ENCODE data around the gene PKP4.

GRCh38 chr2:158644139-158644538, 187.4 kb downstream of the PKP4 start:
- TF ChIP-seq POLR2A (IDR thresholded peaks at IDR 0.05) (no peak), CTCF (IDR thresholded peaks at IDR 0.05) (no peak), EP300 (IDR thresholded peaks at IDR 0.05) (no peak)
